GM12892 (cell line): ENCODE data around the gene NDOR1.
"Not testable (repeated sequence)": the region's sequence is repeated elsewhere in the genome, so short reads cannot be mapped to it uniquely, and the experiment has no call there.

Experiments
- DNase-seq: peaks from one replicate; pipeline ENCODE4 v3.0.0; 2011; ENCODE audit not compliant: insufficient read length
- FAIRE-seq: peaks from 2 replicates; lab custom pipeline; 2011; peaks lifted over from hg19 to GRCh38; lab: Jason Lieb, UNC
- POLR2A ChIP-seq: IDR thresholded peaks from 2 replicates; pipeline ENCODE4 v1.6.1; 2011; ENCODE audit warnings: low read depth, low read length, control low read depth
- POLR2AphosphoS5 ChIP-seq: IDR thresholded peaks from 2 replicates; pipeline ENCODE4 v1.6.1; 2011; ENCODE audit warnings: low read depth, low read length, control low read depth
- TAF1 ChIP-seq: IDR thresholded peaks from 2 replicates; pipeline ENCODE4 v1.6.1; 2011; ENCODE audit warnings: low read depth, mild to moderate bottlenecking, control low read depth, low read length, borderline replicate concordance

The NDOR1 gene

GRCh38 chr9:137256362-137256761 is 50.9 kb downstream of the NDOR1 start:
- TF ChIP-seq POLR2AphosphoS5, result no peak
- TF ChIP-seq TAF1, result no peak
- TF ChIP-seq POLR2A, result no peak
- DNase-seq, result no peak
- no peak for FAIRE-seq

DNA sequence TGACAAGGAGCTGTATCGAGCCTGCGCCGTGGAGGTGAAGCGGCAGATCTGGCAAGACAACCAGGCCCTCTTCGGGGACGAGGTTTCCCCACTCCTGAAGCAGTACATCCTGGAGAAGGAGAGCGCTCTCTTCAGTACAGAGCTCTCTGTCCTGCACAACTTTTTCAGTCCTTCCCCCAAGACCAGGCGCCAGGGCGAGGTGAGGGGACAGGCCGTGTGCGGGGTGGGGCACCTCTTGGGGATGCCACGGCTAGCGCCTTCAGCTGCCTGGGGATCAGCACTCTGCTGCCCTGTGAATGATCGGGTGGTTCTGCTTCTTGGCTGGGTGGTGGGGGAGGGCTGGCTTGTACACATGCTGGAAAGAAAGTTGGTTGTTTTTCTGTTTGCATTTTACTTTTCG is 51.4 kb downstream of the NDOR1 start:
- DNase-seq (no peak), FAIRE-seq (no peak)
- no peak for TF ChIP-seq TAF1
- TF ChIP-seq POLR2AphosphoS5, result no peak

DNA sequence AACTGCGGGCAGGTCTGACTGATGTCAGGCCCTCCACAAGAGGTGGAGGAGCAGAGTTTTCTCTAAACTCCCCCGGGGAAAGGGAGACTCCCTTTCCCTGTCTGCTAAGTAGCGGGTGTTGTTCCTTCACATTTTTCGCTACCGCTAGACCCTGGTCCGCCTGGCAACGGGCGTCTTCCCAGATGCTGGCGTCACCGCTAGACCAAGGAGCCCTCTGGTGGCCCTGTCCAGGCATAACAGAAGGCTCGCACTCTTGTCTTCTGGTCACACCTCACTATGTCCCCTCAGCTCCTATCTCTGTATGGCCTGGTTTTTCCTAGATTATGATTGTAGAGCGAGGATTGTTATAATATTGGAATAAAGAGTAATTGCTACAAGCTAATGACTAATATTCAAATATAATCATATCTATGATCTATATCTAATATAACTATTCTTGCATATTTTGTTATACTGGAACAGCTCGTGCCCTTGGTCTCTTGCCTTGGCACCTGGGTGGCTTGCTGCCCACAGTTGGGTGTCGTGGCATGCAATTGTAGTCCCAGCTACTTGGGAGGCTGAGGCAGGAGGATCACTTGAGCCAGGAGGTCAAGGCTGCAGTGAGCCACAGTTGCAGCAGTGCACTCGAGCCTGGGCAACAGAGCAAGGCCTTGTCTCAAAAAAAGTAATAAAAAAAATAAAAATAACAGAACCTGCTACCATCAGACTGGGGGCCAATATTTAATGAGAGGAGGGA is 56.8 kb downstream of the NDOR1 start:
- DNase-seq, FAIRE-seq: not testable (repeated sequence)

GRCh38 chr9:137262909-137263285 is 57.4 kb downstream of the NDOR1 start:
- FAIRE-seq, result no peak
- no peak for TF ChIP-seq TAF1
- TF ChIP-seq POLR2A, result no peak; the same call in 1 of the 2 replicates
- no peak for TF ChIP-seq POLR2AphosphoS5
- no peak for DNase-seq

DNA sequence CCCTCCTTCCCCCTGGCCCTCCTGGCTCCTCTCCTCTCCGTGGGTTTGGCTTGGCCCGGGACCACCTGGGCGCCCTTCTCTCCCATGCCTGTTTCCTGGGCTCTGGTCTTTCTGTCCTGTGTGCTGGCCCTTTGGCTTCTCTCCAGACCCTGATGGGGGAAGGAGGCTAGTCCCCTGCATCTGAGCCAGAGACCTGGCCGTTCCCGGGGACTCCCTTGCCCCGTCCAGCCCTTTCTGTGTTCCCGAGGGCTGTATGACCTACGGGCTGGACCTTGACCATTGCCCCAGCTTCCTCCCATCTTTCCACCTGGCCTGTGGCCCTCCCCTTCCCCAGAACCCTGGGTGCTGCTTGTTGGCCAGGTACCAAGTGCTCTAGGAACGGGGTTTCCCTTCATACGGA is 58.0 kb downstream of the NDOR1 start:
- DNase-seq (no peak), FAIRE-seq (no peak)
- TF ChIP-seq TAF1, result no peak
- TF ChIP-seq POLR2AphosphoS5, result no peak
- TF ChIP-seq POLR2A, result no peak

GRCh38 chr9:137264067-137264466 is 58.6 kb downstream of the NDOR1 start:
- no peak for TF ChIP-seq POLR2AphosphoS5
- TF ChIP-seq TAF1, result no peak
- no peak for TF ChIP-seq POLR2A
- no peak for FAIRE-seq

DNA sequence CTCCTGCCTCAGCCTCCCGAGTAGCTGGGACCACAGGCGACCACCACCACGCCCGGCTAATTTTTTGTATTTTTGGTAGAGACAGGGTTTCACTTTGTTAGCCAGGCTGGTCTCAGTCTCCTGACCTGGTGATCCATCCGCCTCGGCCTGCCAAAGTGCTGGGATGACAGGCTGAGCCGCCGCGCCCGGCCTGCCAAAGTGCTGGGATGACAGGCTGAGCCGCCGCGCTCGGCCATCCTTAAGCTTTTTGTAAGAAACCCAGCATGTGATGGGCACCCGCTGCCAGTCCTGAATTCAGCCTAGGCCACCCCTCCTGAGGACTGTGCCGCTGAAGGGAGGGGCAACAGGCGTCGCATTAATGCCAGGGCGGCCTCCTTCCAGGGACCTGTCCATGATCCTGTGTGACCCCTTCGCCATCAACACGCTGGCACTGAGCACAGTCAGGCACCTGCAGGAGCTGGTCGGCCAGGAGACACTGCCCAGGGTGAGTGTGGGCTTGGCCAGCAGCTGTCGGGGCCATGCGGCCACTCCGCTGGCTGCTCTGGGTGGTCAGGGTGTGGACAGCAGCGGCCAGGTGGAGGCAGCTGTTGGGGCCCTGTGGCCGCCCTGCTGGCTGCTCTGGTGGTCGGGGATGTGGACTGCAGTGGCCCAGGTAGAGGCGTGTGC is 60.1 kb downstream of the NDOR1 start:
- DNase-seq, result no peak
- FAIRE-seq, result no peak
- TF ChIP-seq POLR2AphosphoS5 (no peak), POLR2A (no peak)

More at GRCh38 chr9:137264067-137264466, 58.6 kb downstream of the NDOR1 start:
- DNase-seq, result no peak

DNA sequence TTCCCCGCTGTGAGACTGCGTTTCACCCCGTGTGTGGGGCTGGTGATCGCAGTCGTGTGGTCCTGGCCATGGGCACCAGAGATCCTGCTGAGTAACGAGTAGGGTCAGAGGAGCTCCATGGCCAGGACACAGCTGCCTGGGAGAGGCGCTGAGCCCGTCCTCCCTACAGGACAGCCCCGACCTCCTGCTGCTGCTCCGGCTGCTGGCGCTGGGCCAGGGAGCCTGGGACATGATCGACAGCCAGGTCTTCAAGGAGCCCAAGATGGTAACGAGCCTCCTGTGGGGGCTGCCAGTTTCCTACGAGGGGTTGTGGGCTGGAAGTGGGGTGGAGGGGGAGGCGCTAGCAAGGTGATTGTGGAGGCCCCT is 60.6 kb downstream of the NDOR1 start:
- TF ChIP-seq TAF1 (no peak), POLR2A (no peak; the same call in 1 of the 2 replicates), POLR2AphosphoS5 (no peak)
- DNase-seq (no peak), FAIRE-seq (no peak)
